GM12878 (cell line): ENCODE data around the gene PRKN.

Source experiments
- ATF7 ChIP-seq: fragments of 450-650 bp; IDR thresholded peaks from 2 replicates; pipeline ENCODE4 v1.6.1; 2016; ENCODE audit warnings: low read depth, mild to moderate bottlenecking
- CTCF ChIP-seq, 3 experiments: IDR thresholded peaks in 2 of 3; conservative IDR thresholded peaks in 1 of 3; 2 replicates each; pipeline ENCODE4 v1.5.1; 2011; ENCODE audit warnings: low read depth in 3 of 3, low read length in 3 of 3, mild to moderate bottlenecking in 3 of 3, control low read depth in 2 of 3, moderate library complexity in 2 of 3, inconsistent platforms in 1 of 3, mixed read lengths in 1 of 3; ENCODE audit not compliant: control insufficient read depth in 2 of 3, insufficient read depth in 1 of 3; ENCODE audit errors: extremely low read depth in 1 of 3
- CUX1 ChIP-seq: IDR thresholded peaks from 2 replicates; pipeline ENCODE4 v1.6.1; 2012; ENCODE audit warnings: improper control_type of control experiment, low read depth, low read length; ENCODE audit not compliant: insufficient replicate concordance
- EZH2 ChIP-seq: IDR thresholded peaks from 2 replicates; pipeline ENCODE4 v1.6.1; 2012; ENCODE audit warnings: low read depth, mild to moderate bottlenecking, control low read depth, inconsistent platforms, low read length, borderline replicate concordance; ENCODE audit not compliant: control insufficient read depth
- HCFC1 ChIP-seq: fragments of 150-350 bp; IDR thresholded peaks from 2 replicates; pipeline ENCODE4 v1.6.1; 2014; ENCODE audit warnings: low read length
- NFYB ChIP-seq: IDR thresholded peaks from 2 replicates; pipeline ENCODE4 v1.6.1; 2011; ENCODE audit warnings: low read depth, mild to moderate bottlenecking, low read length, improper control_type of control experiment, moderate library complexity; ENCODE audit not compliant: insufficient read depth
- POLR2A ChIP-seq: IDR thresholded peaks from 2 replicates; pipeline ENCODE4 v1.6.1; 2011; ENCODE audit warnings: low read depth, mild to moderate bottlenecking, low read length
- POLR2AphosphoS5 ChIP-seq: IDR thresholded peaks from 2 replicates; pipeline ENCODE4 v1.6.1; 2011; ENCODE audit warnings: mild to moderate bottlenecking, low read length, inconsistent platforms
- RAD51 ChIP-seq: fragments of 450-650 bp; IDR thresholded peaks from 2 replicates; pipeline ENCODE4 v1.6.1; 2016; ENCODE audit warnings: moderate library complexity, mild to moderate bottlenecking, inconsistent platforms
- RFX5 ChIP-seq: IDR thresholded peaks from 2 replicates; pipeline ENCODE4 v1.6.1; 2011; ENCODE audit warnings: low read depth, low read length, improper control_type of control experiment
- SIN3A ChIP-seq: IDR thresholded peaks from 2 replicates; pipeline ENCODE4 v1.6.1; 2012; ENCODE audit warnings: low read depth, low read length, improper control_type of control experiment
- ZNF24 ChIP-seq: fragments of 450-650 bp; IDR thresholded peaks from 2 replicates; pipeline ENCODE4 v1.6.1; 2017; ENCODE audit warnings: antibody characterized with exemption, mild to moderate bottlenecking
- ZZZ3 ChIP-seq: IDR thresholded peaks from 2 replicates; pipeline ENCODE4 v1.6.1; 2011; ENCODE audit warnings: low read depth; ENCODE audit not compliant: control insufficient read depth, insufficient read length
- TF ChIP-seq, protein P1 (sequence below): IDR thresholded peaks from 2 replicates; pipeline ENCODE4 v1.6.1; 2012; ENCODE audit warnings: low read depth, low read length, improper control_type of control experiment

- TF ChIP-seq ATF7 = no peak
- no peak for TF ChIP-seq EZH2
- TF ChIP-seq SIN3A = no peak
- no peak for TF ChIP-seq CTCF (IDR thresholded peaks at IDR 0.05 in 2 of 3, conservative IDR thresholded peaks at IDR 0.05 in 1 of 3; ENCODE audit: control insufficient read depth in 2 of 3, extremely low read depth in 1 of 3, insufficient read depth in 1 of 3, low read depth in 3 of 3, low read length in 3 of 3)
- TF ChIP-seq POLR2A = no peak
- no peak for TF ChIP-seq RAD51
- no peak for TF ChIP-seq ZNF24
- TF ChIP-seq NFYB = no peak
- TF ChIP-seq HCFC1 = no peak
- no peak for TF ChIP-seq POLR2AphosphoS5
- TF ChIP-seq, protein P1, sequence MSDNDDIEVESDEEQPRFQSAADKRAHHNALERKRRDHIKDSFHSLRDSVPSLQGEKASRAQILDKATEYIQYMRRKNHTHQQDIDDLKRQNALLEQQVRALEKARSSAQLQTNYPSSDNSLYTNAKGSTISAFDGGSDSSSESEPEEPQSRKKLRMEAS = no peak
- no peak for TF ChIP-seq CUX1
- TF ChIP-seq ZZZ3 = no peak
- TF ChIP-seq RFX5 = no peak
Observed at GRCh38 chr6:161817881-161818280, 909.7 kb downstream of the PRKN start.
